Dedifferentiated amniotic fluid mesenchymal stem cell (primary cell): ENCODE measurements around the gene TMEM30A.

Experiments used
- DNase-seq: peaks from one replicate; pipeline ENCODE4 v3.0.0-alpha.2; 2016; ENCODE audit errors: extremely low spot score

Gene TMEM30A

DNA sequence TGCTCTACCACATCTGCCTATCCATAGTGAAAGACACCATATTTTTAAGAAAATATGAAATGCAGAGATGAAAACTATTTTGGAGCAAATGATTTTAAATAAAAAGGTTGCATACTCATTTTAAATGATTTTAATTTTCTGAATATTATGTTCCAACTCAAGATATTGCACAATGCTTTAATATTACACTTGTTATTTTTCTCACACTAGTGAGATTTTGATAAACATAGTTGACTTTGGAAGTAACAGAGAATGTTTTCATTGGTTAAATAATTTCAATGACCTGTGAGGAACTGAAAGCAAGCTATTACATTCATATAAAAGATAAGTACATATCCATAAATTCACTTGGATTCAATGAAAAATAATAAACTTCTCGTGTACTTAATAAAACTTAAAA is 7.2 kb upstream of the TMEM30A start:
- DNase-seq = no peak

DNA sequence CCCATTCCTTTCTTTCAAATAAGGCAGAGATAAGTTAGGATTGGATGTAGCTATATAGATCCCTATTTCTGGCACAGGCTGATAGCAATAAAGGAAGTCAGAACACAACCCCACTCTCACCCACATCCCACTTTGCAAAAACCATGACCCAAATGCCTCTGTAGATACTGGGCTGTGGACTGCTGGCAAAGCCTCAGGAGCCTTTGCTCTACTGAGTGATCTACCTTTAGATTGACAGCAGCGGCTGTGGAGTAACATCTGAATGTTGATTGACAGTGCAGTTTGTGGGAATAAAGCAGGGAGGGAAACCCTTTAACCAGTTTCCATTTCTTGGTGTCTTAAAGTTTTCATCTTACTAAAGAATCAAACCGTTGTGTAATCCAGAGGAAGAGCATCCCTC is 6.7 kb upstream of the TMEM30A start:
- DNase-seq = no peak

DNA sequence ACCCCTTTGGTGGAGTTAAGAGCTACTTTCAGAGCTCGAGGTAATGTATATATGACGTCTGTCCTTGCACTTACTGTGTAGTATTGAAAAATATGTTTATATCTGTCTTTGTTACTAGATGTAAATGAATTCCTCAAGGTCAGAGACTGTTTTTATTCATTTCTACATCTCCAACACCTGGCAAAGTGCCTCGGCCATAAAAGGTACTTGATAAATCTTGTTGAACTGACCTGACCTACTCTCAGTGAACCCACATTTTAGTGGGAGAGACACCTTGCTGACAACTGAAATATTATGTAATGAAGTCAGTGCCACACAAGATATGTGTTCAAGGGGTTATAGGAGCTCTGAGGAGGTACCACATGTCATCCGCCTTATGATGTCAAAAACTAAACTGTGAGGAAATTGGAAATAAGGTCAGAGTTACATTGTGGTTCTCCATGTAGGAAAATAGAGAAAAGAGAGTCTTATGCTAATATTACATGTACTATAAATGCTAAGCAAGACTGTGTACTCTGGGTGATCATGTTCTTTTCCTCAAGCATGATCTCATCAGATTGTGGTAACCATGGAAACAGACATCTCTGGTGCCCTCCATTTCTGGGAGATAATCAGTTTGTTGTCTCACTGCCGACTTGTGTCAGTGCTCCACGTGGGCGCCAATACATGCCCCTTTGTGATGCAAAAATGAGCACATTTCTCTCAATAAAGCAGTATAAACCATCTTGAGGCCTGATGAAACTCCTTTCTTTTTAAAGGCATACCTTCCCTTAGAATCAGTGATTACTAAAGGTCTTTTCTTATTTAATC is 5.7 kb upstream of the TMEM30A start:
- no peak for DNase-seq

DNA sequence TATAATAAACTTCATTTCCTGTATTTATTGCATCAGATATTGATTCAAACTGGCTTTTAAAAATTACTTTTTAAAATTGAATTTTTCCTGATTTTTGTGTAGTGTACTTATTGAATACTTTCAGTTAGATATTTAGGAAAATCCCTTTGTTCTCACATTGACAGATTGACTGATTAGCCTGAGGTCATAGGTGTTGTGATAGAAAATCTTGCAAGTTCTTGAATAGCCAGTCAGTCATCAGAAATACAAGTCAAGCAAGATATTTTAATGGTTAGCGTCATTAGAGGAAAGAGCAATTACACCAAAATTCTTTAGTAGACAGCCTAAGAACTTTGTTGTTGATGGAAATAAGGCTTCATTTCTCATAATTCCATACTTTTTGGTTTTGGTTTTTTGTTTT is 3.4 kb upstream of the TMEM30A start:
- no peak for DNase-seq

DNA sequence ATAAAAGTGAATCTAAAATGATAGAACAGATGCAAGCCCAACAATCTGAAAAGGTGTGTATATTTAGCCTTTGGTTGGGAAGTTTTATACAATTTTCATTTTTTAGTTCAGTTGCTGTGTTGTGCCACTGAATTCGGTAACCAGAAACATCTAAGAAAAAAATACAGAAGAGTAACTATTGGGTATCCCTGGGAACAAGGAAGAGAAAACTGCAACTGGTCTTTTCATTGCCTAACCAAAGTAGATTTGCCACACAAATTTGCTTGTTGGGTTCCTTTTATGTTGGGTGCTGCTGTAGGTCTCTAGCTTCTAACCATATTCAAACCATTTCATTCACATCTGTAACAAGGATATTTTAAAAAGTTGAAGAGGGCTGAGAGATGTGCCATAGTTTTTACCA is 2.8 kb upstream of the TMEM30A start:
- DNase-seq = no peak

DNA sequence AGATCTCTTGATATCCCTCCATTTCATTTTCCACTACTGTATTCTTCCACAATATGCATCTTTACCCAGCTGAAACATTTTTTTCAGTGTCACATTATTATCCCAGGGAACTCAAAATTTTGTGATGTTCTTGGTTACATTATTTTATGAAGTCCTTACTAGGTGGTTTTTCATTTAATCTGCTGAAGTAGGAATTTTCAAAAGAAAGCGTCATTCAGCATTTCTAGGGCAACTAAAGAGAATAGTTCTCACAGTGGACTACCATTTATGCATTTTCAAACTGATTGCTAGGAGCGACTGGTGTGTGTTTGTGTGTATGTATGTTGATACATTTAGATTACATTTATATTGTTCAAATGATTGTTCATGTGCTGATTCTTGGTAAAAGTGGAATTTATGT is 2.4 kb upstream of the TMEM30A start:
- no peak for DNase-seq

DNA sequence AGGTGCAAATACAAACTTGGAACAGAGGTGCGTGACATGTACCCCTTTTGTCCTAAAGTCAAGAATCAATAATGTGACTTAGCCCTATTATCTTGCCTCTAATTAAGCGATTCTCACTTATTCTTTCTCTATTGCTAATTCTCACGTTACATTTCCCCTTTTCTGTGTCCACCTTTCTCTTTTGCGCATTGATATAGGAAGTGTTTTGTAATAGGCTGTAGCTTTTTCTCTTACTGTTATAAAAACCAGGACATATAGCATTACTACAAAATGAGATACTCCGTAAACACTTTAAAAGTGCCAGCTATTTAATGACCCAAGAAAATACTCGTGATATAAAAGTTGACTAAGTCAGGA is 669 bp upstream of the TMEM30A start:
- DNase-seq = no peak

DNA sequence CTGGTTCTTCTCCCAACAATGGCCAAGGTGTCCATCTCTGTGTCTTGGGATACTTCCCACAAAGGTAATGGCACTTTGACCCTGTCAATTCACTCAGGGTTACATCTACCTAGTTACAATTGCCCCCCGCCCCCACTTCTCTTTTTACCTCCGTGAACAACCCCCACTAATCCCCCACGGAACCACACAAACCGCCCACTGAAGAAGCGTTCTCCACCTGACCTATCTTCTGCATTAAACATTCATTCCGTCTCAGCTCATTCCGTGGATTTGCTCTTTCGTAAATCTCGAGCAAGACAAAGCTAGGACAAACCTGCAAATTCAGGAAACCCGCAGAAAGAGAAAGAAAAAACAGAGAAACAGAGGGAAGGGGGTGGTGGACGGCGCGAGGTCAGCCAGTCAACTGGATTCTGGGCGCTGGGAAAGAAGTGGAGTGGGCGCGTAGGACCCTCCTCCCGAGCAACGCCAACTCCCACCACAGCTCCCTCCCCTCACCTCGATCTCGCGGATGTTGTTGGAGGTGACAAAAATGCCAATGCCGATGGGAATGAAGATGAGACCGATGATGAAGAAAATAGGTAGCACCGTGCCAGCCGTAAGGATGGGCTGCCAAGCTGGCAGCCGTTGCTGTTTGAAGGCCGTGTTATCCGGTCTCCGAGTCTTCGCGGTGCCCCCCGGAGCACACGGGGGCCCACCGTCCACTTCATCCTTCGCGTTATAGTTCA is 523 bp downstream of the TMEM30A start:
- no peak for DNase-seq

DNA sequence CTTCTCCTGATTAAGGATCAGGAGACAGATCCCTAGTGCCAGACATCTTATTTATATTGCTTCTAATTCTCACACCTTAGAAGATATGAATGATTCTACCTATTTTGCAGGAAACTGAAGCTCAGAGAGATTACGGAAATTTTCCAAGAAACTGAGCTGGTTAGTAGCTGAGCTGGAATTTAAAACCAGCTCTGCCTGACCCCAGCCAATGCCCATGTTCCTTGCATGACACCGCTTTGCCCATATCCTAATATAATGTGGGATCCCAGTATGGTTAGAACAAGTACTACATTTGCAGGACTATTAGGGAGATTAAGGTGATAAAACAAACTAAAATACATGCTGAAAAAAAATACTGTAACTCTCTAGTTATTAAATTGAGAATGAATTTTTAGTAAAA is 1.9 kb downstream of the TMEM30A start:
- DNase-seq = no peak

DNA sequence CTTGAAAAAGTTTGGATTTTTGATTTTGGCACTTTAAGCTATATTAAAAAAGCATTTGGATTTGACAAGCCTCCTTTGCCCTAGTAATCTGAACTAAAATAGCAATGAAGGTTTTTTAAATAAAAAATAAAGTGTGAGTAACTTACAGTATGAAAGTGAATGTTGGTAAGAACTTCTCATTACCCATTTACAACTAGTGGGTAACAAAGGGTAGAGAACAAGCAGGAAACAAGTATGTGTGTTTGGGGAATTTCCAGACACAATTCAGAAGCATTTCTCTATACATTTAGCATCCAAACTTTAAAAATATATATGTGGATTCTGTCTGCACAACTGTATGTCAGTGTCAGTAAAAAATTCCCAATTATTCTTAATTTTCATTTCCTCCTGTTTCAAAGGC is 2.9 kb downstream of the TMEM30A start:
- no peak for DNase-seq

DNA sequence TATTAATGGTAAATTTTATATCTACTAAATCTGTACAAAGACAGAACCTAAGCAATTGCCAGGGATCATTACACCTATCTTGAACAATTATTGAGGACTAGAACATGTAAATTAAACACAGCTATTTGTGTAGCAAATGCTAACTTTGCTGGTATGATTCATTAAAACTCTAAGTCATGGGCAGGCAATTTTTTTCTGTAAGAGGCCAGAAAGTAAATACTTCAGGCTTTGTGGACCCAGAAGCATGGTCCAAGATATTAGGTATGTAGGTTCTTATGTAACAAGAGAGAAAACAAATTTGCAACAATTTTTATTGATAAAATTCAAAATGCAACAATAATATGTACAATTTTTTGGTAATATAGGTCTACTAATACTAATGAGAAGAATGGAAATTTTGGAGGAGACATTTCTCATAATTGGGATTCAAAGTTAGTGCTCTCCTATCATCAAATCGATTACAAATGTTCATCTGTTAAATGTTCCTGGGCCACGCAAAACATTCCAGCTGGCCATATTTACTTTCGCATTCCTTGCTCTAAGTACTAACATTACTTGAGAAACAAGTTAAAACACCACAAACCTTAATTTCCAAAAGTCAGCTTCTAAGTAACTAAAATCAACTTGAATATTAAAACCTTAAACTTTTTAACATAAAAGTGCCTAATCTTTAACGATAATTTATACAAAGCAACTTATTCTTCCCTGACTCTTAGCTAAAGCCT is 4.3 kb downstream of the TMEM30A start:
- DNase-seq = no peak

DNA sequence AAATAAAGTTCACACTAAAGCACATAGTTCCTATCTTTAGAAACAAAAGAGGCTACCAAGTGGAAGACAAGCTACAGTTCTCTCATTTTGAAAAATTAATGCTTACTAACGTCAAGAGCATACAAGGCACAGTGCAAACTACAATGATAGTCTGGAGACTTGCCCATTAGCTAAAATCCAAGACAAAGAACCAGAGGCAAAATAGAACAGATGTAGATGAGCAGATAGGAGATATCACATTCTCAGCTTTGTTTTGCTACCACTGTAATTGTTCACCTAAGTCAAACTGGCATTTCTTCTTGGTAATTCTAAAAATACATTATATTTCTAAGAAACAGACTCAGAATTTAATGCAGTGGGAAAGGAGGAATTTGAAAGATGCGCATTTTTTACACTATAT is 5.2 kb downstream of the TMEM30A start:
- DNase-seq = no peak

DNA sequence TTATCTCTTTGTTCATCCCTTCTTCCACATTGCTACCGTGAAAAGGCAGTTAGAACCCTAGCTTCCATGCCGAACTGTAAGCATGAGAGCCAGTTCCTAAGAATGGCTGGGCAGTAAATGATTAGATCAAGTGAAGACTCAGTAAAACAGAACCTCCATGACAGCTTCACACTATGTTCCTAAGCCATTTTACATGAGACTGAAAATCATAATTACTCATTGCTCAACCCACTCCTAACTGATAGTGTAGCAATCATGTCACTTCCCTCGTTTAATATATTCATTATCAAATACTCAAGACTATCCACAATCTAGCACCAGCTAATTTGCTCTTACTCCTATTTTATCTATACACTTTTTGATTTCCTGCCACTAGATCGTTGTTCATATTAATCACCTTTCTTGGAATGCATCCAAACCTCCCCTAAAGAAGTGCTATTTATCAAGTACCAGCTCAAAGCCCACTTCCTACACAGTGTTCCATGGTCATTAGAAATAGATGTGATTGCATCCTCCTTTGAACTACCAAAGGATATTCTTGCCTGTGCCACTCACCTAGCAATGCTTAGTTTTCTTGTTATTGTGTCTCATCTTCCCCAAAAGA is 6.0 kb downstream of the TMEM30A start:
- no peak for DNase-seq

DNA sequence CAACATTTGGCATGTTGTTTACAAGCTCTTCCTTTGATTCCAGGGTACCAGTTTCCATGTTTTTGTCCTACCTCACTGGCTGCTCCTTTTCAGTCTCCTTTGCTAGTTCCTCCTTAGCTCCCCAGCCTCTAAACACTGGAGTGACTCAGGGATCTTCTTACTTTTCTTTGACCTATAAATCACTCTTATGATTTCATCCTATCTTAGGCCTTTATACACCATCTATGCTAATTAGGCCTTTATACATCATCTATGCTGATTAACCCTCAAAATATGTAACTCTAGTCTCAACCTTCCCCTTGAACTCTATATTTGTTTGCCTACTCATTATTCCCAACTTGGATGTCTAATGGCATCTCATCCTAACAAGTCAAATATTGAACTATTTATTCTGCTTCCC is 9.5 kb downstream of the TMEM30A start:
- DNase-seq = peak; percentile 41

DNA sequence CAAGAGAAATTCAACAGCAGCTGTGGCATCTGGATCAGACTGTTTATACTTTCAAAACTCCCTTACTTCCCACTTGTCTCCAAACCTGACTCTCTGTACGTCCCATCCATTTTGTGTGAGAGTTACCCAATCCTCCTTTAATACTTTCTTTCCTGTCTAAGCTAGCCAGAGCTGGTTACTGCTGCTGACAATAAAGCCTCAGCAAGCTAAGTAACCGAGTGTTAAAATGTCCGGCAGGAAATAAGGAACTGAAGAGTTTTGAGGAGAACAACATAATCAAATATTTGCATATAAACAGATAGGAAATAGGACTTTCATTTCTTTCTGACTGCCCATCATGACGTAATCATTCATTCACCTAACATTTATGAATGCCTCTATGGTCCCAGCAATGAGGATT is 11.6 kb downstream of the TMEM30A start:
- no peak for DNase-seq

DNA sequence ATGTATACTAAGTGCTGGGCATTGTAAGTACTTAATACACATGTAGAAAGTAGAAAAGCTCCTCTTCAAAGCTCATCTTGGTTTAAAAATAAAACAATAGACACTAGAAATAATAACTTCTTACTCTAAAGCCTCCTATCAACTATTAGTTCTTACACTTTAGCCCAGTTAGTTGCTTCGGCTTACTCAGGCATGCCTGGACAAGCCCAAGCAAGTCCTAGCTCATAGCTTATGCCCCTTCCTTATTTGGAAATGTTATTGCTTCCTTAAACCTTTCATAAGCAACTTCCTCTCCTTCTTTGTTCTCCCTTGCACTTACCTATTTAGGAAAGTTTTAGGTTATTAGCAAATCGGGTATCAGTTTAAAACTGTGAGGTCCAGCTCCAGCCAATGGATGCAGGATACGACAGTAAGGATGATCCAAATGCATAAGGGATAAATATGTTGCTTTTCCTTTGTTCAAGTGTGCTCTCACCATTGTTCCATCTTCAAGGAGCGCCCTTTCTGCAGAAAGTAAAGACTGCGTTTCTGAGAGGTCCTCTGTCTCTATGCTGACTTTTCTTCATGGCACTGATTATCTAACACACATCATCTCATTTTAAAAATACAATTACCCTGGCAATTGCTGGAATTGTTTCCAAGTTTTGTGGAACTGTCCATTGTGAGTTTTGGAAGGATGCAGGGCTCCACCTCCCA is 12.3 kb downstream of the TMEM30A start:
- DNase-seq = no peak

DNA sequence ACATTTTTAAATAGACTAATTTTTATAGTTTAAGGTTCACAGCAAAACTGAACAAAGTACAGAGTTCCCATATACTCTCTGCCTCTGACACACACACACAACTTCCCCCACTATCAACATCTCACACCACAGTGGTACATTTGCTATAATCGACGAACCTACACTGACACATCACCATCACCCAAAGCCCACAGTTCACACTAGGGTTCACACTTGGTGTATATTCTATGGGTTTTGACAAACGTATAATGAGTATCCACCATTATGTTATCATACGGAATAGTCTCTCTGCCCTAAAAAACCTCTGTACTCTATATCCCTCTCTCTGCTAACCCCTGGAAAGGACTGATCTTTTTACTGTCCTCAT is 15.6 kb downstream of the TMEM30A start:
- no peak for DNase-seq

DNA sequence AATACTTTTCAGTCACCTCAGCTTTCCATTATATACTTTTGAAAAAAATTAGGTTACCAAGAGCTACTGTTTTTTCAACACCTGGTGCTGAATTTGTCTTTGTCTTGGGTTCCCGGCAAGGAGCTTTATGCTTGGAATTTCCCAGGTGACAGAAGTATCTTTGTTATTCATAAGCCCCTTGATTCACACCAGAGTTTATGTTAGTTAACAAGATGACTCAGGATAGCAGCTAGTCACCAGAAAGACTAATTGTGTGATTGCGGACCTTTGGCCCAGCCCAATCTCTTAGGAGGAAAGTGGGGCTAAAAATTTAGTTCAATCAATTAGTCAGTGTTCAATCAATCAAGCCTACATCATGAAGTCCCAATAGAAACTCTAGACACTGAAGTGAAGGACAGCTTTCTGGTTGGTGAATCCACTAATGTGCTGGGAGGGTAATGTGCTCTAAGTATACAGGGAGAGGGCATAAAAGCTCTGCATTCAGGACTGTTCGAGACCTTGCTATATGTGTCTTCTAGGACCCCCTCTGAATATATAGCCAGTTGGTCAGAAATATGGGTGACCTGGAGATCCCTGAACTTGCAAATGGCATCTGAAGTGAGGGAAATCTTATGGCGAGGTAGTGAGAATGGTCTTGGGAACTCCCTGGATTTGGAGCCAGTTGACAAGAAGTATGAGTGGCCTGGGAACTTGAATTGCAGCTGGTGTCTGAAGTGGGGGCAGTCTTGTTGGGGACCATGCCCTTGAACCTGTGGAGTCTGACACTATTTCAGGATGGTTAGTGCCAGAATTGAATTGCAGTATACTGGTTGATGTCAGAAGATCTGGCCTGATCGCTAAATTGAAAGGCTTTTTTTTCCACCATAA is 16.2 kb downstream of the TMEM30A start:
- DNase-seq = no peak

DNA sequence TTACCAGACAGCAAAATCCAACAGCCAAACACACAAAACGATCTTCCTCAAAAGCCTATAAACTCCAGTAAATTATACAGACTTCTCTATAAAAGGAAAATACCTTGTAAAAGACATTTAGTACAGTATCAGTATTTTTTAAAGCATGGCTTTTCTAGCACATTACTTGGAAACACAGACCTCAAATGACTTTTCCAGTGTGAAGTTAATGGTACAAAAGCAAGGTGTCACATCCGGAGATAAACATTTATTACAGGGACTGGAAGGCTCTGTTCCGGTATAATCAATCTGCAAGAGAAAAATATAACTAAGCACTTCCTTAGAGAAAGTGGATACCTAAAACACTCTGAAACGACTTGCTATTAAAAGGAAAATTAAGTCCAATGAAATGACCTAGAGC is 17.1 kb downstream of the TMEM30A start:
- DNase-seq = no peak

DNA sequence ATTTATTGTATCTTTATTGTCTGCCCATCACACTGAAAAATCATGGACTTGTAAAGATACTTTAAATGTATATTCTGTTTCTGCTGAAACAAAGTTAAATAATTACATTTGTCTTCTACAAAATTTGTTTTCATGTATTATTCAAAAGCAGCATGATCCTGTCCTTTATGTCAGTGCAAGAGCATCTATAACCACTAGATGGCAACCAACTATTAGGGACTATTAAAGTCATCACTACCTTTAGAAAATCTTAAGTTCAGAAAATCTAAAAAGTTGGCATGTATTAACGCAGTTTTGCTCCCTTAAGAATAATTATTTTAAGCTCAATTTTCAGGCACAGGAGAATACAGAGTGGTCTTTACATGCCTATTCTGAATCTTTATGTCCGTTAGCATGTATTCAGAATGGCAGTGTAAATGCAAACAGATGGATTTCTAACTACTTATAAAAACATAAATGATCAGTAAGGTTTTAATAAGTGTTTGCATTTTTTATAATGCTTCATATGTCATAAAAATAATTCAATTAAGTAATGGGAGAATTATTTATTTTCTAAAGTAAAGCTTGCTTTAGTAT is 17.8 kb downstream of the TMEM30A start:
- peak; percentile 71 for DNase-seq

DNA sequence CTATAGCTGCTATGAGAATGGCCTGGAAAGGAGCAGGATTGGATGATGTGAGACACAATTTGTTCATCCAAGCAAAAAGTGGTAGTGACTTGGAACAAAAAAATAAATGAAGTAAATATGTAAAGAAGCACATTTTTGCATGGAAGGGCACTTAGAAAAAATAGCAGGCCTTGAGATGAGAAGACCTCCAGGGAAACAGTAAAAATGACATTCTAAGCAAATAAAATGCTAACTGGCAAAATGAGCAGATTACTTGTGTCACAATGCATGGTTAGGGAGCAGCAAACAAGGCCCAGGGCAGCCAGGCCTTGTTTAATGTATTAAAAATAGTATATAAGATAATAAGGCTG is 21.2 kb downstream of the TMEM30A start:
- no peak for DNase-seq
